ENCODE data around the gene MAPKAP1.

DNA sequence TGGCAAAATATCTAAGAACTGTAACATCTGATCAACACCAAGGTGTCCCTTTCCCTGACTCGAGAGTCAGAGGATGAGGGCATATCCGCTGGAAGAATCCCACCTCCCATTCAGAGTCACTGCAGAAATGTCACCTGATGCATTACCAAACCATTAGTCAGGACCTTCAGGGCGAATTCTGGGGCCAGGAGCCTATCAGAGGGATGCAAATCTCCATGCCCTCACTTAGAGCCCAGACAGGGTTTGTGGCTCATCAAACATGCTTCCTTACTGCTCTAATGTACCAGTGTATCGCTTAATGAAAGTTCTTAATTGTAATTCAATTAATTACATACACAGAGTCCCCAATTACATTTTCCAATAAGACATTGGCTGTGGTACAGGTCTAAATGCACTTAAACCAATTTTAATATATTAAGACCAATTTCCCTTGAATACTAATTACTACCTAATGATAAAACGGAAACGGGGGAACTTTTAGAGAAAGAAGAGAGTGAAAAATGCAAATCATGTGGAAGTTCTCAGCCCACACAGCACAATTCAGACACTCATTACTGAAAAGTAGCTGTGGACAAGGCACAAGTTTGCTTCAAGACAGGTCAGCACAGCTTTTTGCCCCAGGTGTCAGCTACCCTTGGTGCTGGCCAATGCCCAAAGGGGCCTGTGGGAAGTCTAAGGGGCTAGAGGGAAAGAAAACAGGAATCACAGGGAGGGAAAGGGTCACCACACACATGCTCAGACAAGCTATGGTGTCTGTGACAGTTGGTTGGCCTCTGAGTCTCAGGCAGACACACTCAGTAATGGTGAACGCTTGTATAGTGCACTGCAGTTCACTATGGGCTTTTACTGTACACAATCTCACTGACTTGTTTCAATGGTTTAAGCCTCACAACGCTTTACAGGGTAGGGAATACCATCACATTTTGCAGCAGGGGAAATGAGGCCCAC is 211.6 kb downstream of the MAPKAP1 start:
- TF ChIP-seq SUZ12 (IDR thresholded peaks at IDR 0.05; ENCODE audit: extremely low read depth, insufficient read depth, insufficient read length) (no peak), ZNF274 (IDR thresholded peaks at IDR 0.05; ENCODE audit: low read depth, low read length) (no peak), YY1 (IDR thresholded peaks at IDR 0.05; ENCODE audit: insufficient read depth, insufficient read length) (no peak)
